ENCODE measurements around the gene ALX4. TPM values are rescaled to one million over a fixed set of nuclear protein-coding genes. Genes with fewer than 3 reads are reported as not detected.

Gene ALX4
- polyA plus RNA-seq, 5 donors: 0.05 to 0.37 (median 0.10) TPM

DNA sequence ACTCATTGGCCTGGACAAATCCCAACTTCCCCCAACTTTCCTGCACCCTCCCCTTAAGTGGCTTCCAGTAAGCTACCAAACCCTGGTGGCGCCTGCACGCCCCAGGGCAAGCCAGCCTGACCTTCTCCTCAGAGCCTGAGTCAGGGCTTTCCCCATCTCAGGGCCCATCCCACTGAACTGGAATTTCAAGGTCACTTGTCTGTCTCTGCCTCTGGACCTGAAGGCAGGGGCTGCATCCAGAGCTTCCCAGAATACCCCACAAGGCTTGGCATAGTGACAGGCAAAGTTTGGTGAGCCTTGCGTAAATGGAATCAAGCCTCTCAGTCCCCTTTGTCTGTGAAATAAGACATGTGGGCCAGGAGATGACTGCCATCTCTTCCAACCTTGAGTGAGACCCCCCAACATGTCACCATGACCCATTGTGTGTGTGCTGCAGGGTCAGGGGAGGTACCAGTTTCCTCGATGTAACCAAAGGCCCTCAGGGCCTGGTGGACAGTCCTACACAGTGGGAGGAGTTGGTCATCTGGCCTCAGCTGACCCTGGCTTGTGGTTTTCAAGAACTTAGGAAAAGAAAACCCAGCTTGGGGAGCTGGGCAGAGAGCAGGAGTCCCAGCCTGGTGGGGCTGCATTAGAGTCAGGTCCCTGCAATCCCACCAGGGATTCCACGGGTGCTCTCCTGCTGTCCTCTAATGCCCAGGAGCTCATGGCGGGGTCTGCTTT, 8.9 kb downstream of the ALX4 start:
- no peak for DNase-seq

DNA sequence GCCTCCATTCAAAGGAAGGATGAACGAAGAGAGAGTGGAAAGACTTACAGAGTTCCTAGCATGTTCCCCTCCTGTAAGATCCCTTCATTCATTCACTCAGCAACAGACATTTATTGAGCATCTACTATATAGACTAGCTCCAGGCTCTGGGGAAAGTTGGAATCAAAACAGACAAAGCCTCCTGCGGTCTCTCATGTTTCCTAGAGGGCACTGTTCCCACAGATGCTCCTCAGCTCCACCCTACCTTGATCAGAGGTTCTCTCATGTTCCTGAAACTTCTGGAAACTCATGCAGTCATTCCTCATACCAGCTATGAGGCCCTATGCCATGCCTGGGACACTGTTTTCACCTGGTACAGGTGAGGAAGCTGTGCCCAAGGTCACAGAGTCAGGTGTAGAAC, 11.1 kb downstream of the ALX4 start:
- DNase-seq: no peak

DNA sequence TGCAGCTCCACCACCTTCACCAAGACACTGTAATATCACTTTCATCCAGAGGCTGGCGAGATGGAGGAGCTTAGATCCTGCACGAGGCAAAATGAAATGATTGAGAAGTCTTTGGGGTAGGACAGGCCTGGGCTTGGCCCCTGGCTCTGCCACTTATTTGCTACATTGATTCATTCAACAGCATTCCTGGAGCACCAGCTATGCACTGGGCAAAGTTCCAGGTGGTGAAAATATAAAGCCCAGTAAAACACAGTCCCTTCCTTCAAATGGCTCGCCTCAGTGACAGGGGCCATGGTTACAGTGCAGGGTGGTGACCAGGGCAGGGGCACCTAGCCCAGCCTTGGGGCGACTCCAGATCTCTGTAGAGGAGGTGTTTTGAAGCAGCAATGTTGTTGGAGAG, 19.7 kb downstream of the ALX4 start:
- no peak for DNase-seq

DNA sequence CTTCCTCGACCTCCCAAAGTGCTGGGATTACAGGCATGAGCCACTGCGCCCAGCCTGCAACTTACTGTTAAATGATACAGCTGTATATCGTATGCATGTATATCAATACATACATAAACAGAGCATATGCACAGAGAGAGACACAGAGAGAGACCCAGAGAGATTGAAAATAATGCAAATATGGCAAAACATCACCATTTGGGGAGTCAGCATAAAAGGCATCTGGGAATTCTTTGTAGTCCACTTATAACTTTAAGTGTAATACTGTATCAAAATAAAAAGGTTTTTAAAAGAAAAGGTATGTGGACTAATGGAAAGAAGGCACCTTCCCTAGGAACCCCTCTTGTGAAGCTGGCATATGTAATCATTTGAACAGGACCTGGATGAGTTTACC, 21.8 kb downstream of the ALX4 start:
- DNase-seq: no peak

DNA sequence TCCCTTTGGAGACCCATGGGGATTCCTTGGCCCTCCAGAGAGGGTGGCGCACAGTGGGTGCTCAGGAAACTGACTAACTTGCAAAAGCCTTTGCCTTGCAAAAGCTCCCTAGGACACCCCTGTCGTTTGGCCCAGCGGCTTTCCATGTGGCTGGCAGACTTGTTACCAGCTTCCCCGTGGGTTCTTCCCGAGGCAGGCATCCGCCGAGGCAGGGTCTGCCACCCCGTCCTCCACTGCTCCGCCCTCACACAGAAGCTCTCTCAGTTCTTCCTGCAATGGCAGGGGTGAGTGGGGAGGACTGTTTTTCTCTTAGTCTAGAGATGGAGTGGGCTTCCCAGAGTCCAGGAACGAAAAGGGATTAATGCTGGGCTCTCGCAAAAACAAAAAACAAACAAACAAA, 23.0 kb downstream of the ALX4 start:
- no peak for DNase-seq

DNA sequence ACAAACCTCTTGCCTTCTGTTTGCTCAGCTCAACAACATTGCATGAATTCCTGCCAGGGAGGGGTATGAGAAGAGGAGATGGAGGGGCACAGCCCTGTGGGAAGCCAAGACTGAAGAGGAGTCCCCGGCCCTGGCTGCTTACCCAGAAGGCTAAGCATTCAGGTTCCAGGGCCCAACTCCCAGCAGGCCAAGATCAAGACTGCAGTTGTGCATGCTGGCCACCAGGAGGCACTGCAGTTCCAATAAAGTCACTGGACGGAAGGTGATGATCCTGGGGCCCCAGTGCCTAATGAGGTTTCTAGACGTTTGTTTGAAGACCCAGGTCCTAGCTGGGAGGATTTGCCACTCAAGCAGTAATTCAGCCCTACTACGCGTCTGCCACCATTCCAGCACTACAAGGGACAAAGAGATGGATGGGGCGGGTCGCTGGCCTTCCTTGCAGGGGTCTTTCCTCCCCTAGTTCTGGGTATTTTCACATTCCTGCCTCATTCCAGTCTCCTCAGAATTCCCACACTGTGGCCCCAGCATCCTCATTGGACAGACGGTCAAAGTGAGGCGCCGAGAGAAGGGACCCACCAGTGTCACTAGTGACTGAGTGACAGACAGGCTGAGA, 23.6 kb downstream of the ALX4 start:
- DNase-seq: peak in 1 of 2 donors; percentile 46

DNA sequence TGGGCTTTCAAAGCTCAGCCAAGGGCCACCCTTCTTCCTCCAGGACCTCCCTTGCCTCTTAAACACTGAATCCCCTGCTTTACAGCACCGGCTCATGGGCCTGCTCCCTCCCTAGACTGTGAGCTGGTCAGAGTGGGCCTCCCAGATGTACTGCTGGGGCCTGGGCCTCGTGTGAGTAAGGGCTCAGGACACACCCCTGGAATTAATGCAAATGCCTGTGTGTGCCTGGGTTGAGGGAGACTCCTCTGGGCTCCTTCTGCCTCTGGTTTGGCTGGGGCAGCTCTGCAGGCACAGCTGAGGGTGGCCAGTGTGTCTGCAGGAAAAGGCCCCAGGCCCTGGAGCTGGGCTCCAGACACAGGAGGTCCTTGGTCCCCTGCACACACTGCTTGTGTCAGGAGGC, 24.2 kb downstream of the ALX4 start:
- DNase-seq: no peak

DNA sequence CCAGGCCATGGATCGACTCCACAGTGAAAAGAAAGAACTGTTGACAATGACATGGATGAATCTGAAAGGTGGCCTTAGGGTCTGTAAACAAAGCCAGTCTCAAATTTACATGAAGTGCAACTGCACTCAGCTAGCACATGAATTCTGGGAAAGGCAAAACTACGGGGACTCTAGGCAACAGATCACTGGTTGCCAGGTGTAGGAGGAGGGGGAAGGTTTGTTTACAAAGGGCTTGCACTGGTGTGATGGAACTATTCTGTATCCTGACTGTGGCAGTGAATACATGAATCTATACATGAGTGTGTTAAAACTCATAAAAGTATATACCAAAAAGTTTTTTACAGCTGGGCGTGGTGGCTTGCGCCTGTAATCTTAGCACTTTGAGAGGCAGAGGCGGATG, 27.3 kb downstream of the ALX4 start:
- no peak for DNase-seq

DNA sequence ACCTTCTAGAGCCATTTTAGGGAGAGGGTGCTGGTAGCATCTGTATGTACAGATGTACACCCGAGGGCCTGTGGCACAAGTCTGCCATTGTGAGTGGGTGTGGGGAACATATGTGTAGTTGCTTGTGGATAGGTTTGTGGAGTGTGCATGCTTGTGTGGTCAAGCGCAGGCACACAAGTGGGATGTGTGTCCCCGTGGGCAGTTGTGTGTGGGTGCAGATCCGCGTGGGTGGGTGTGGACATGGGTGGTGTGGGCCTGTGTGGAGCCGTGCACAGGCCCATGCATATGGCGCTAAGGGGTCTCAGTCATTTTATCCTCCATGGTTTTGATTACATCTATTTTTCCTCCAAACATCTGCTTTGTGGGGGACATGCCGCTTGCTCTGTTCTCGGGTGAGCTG, 28.8 kb downstream of the ALX4 start:
- DNase-seq: no peak

DNA sequence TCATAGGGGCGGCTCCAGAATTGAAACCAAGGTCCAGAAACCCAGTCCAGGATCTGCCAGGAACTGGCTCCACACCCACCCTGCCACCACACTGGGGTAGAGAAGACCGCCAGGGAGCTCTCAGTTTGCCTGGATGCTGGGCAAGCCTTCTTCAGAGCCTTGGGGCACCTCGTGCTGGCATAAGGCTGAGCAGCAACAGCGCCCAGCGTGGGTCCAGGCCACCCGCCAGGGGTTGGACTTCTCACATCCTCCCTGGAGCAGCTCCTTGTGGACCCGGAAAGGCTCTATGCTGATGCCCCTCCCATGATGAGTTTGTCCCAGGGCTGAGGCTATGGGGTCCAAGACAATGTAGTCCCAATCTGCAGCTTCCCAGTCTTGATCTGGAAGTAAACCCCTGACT, 29.7 kb downstream of the ALX4 start:
- no peak for DNase-seq

DNA sequence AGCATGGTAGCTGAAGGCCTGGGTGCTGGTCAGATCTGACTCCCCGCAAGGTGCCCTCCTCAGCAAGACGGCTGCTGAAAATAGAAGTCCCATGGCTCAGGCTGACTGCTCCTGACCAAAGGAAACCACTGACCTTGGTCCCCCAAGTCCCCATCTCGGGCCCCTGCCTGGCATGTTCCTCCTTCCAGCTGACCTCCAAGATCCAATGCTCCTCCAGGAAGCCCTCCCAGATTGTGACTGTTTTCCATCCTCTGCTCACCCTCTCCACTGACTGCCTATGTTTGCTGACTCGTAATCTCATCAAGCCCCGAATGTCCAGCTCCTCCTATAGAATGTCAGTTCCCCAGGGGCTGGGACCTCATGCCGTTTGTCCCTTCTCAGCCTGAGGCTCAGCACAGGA, 30.5 kb downstream of the ALX4 start:
- no peak for DNase-seq

DNA sequence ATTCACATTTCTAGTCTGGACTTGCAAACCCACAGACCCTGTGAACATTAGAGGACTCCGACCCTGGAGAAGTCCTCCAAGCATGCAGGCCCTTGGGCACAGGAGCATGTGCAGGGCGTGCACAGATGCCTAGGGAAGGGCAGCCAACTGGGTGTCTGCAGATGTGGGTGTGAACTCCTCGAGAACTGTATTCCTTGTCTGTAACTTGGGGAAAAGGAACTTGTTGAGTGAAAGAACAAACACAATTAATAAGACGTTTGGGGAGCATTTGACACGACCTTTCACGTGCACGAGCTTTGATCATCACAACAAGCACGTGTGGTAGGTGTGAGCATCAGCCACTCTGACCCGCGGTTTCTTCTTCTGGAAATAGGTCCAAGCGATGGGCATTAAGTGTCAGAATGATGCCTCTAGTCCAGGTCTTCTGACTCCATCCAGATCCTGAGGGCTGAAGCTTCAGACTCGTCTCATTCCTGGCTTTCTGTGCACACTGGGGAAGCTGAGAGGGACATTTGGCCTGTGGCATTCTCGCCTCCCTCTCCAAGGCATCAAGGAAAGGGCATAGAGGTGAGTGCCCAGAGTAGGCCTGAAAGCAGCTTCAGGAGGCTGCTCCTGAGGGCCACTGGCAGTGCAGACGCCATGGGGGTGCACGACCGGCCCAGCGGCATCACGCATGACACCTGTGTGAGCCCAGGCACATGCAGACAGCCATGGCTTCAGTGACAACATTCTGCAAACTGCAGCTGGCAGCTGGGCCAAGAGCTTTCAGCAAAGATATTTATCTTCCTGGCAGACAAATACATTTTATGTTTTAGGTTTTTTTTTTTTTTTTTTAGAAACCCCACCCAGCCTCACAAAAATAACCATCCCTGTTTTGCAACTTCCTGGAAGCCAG, 32.5 kb downstream of the ALX4 start:
- DNase-seq: no peak

DNA sequence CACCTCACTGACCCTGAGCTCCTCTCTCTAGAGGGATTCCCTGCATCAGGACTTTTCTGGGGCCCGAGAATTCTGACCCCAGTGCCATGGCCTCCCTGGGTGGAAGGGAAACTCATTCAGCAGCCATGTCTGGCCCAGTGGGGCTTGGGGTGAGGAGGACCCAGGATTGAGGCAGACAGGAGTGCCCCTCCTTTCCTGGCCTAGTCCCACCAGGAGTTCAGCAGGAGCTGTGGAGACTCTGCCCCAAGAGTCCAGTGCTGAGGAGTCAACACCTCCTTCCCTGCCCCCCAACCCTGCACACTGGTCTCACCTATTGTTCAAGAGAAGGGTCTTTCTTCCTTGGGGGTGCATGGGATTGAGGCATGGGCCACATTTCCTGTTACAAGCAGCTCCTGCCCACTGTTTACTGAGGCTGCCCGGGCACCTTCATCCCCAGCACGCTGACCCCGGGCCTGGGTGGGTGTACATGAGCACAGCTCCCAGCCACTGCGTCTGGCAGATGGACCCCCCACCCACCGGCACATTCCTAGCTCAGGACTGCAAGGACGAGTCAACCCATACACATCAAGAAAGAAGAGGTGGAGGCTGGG, 33.9 kb downstream of the ALX4 start:
- no peak for DNase-seq

DNA sequence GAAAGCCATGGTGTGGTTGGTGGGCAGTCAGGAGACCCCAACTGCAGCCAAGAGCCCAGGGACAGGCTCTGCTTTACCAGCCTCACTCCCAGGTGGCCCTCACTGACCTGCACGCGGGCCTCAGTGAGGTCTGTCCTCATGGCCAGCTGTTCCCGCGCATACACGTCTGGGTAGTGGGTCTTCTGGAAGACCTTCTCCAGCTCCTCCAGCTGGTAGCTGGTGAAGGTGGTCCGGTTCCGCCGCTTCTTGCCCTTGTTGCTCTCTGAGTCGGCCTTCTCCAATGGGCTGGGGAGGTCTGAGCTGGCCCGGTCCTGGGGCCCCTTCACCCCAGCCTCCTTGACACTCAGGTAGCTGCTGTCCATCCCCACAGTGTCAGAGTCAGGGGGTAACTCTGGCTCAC, 34.7 kb downstream of the ALX4 start:
- no peak for DNase-seq

DNA sequence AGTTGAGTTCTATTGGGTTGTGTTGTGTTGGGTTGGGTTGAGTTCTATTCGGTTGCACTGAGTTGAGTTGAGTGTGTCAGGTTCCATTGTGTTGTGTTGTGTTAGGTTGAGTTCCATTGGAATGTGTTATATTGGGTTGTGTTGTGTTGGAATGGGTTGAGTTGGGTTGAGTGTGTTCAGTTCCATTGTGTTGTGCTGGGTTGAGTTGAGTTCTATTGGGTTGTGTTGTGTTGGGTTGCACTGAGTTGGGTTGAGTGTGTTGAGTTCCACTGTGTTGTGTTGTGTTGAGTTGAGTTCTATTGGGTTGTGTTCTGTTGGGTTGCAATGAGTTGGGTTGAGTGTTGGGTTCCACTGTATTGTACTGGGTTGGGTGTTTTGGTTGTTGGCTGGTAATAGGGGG, 35.5 kb downstream of the ALX4 start:
- no peak for DNase-seq

DNA sequence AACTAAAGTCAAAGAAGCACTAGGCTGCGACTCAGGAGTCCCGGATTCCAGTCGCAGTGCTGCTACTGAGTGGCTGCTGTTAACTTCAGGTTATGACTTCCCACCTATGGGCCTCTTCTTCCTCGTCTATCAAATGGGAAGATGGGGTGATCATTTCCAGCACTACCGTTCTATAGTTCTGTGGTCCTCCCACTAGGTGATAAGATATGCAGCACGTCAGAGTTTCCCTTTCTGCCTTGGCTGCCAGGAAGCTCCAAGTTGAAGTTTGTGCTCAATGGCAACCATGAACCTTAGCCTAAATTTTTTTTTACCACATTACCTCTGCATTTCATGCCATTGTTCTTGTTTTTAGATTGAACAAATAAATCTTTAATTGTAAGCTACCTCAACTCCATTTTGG, 38.7 kb downstream of the ALX4 start:
- DNase-seq: no peak

DNA sequence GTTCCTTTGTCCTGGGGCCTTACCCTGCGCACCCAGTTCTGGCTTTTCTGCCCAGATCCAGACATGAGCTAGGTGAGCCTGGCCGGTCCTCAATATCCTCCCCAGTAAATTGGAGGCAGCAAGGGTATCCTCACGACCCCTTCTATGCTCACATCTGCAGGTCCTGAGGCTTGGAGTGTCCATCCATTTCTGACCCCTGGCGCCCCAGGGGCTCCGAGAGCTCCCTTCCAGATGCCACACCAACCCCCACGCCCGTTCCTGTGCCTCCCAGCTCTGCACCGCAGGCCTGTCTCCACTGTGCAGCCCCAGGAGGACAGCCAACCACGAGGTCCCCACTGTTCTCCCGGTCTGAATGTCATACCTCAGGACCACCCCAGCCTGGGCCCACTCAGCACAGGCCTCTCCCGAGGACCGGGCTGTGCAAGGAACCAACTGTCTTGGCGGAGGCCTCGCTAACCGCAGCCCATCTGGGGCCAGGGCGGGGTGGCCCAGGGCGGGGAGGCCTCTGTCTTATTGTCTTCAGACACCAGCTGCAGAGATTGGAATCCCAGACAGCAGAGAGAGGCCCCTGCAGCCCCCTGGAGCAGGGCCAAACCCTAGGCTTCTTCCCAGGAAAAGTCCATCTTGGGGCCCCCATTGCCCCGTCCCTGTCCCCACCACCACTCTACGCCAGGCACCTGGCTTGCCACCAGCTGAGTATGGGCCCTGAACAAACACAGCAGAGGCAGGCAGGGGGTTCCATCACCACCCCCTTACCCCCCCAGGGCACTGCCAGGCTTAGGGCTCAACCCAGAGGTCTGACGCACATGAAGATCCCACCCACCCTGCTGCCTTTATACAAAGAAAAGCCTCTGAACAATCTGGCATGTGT, 39.3 kb downstream of the ALX4 start:
- no peak for DNase-seq

DNA sequence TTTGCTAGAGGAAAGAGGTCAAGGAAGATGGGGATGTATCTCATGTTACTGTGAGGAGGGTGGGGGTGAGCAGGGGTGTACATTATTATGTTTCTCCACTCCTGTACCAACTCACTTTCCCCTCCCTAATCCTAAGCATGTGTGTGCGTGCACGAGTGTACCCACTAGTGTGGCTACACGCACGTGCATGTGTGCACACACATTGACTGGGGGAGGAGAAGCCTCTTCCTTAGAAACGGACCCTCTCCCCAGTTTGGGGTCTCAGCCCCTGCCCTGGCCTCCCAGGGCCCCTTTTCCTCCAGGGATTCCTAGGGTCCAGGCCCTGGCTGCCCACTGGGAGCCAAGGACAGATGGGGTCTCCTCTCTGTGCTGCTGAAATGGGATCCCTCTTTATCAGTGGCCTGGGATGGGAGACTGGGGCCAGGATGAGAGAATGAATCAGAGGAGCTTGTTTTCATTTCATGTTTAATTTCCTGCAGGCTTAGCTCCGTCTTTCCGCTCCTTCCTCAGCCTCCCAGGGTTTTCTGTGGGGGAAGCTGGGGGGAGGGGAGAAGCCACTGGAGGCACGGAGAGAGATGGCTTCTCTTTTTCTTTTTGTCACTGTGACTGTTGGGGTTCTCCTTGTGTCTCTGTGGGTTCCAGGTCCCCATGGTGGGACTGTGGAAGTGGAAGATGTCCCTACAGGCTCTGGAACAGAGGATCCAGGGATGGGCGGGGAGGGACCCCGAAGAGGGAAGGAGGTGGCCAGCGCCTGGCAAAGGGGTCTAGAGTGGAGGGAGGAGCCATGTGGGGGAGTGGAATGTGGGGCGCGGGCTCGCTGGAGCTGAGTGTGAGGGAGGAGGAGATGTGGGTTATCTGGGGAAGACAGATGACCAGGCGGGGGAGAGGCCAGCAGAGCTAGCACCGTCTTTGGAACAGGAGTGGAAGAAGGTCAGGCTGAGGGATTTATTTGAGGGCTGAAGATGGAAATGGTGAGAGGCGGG, 40.3 kb downstream of the ALX4 start:
- no peak for DNase-seq

DNA sequence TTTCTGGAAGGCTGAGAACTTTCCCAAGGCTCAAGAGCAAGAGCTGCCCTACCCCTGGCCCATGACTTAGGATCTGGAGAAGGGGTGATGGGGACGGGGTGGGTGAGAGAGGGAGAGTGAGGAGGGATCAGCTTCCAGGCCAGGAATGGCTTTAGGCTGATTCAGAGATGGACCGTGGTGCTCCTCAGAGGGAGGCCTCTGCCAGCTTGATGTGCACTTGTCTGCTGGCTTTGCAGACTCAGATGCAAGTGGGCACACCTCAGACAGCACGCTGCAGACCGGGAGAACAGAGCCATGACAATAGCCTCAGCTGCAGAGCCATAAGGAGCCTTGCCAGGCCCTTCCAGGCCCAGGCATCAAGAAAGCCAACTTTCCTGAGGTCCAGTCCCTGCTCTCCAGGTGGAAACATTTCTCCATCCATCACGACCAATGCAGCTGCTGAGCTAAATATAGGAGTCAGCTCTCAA, 41.3 kb downstream of the ALX4 start:
- DNase-seq: no peak

Measured in right lung (tissue), 5 donors.